ENCODE measurements around the gene TTBK2.

TTBK2 gene

DNA sequence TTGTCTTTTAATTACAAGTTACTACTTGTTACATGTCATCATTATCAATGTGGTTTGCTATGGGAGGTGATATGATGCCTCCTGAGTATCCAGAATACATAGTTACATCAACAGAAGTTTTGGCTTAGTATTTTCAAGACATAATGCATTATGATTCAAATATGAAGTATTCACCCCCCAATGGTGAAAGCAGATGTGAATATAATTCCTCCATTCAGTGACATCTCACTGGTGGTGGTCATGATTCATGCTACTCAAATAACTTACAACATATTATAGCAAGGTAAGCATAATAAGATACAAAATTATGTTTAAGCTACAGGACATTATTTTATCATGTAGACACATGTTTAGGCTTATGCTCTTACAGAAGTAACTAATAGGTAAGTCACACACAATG is 34.9 kb upstream of the TTBK2 start (continued):
- TF ChIP-seq ZEB2 (tag by site-specific recombination; IDR thresholded peaks at IDR 0.05) (no peak), ZNF366 (tag by site-specific recombination; conservative IDR thresholded peaks at IDR 0.05) (no peak), ZNF660 (tag by site-specific recombination; IDR thresholded peaks at IDR 0.05) (no peak), BCL11A (tag by site-specific recombination; IDR thresholded peaks at IDR 0.05; ENCODE audit: low read depth) (no peak), ZBTB48 (tag by site-specific recombination; IDR thresholded peaks at IDR 0.05) (no peak), TRIM28 (IDR thresholded peaks at IDR 0.05; ENCODE audit: borderline replicate concordance, low read length) (no peak), ZNF202 (tag by site-specific recombination; IDR thresholded peaks at IDR 0.05; ENCODE audit: borderline replicate concordance) (no peak)
- TF ChIP-seq, protein P1, sequence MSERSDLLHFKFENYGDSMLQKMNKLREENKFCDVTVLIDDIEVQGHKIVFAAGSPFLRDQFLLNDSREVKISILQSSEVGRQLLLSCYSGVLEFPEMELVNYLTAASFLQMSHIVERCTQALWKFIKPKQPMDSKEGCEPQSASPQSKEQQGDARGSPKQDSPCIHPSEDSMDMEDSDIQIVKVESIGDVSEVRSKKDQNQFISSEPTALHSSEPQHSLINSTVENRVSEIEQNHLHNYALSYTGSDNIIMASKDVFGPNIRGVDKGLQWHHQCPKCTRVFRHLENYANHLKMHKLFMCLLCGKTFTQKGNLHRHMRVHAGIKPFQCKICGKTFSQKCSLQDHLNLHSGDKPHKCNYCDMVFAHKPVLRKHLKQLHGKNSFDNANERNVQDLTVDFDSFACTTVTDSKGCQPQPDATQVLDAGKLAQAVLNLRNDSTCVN (tag by site-specific recombination; optimal IDR thresholded peaks at IDR 0.05), result no peak
- TF ChIP-seq, protein P2, sequence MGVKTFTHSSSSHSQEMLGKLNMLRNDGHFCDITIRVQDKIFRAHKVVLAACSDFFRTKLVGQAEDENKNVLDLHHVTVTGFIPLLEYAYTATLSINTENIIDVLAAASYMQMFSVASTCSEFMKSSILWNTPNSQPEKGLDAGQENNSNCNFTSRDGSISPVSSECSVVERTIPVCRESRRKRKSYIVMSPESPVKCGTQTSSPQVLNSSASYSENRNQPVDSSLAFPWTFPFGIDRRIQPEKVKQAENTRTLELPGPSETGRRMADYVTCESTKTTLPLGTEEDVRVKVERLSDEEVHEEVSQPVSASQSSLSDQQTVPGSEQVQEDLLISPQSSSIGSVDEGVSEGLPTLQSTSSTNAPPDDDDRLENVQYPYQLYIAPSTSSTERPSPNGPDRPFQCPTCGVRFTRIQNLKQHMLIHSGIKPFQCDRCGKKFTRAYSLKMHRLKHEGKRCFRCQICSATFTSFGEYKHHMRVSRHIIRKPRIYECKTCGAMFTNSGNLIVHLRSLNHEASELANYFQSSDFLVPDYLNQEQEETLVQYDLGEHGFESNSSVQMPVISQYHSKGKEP (tag by site-specific recombination; IDR thresholded peaks at IDR 0.05), result no peak
- TF ChIP-seq, protein P3, sequence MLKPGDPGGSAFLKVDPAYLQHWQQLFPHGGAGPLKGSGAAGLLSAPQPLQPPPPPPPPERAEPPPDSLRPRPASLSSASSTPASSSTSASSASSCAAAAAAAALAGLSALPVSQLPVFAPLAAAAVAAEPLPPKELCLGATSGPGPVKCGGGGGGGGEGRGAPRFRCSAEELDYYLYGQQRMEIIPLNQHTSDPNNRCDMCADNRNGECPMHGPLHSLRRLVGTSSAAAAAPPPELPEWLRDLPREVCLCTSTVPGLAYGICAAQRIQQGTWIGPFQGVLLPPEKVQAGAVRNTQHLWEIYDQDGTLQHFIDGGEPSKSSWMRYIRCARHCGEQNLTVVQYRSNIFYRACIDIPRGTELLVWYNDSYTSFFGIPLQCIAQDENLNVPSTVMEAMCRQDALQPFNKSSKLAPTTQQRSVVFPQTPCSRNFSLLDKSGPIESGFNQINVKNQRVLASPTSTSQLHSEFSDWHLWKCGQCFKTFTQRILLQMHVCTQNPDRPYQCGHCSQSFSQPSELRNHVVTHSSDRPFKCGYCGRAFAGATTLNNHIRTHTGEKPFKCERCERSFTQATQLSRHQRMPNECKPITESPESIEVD (tag by site-specific recombination; IDR thresholded peaks at IDR 0.05), result no peak

DNA sequence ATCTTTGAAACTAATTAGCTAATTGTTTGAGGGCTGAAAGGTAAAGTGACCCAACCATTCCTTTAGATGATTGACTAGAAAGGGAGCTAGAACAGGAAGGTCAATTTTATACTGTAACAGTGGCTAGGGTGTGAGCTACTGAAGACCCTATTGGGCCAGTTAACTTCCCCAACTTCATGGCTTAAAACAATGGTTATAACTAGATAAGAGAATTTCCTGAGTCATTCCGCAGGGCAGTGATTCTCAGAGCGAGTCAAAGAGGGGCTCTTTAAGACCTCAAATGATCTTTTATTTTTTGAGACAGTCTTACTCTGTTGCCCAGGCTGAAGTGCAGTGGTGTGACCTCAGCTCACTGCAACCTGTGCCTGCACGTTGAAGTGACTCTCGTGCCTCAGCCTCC is 33.7 kb upstream of the TTBK2 start:
- H3K4me1 ChIP-seq (ENCODE audit: control insufficient read depth, insufficient read depth, low read length), result no peaks in the 10 kb centered on the region
- H3K4me3 ChIP-seq (ENCODE audit: low read depth, low read length), result no peak overlapping the region
- ChIA-PET CTCF (no interaction called here), POLR2A (no interaction called here)
- no peak overlapping the region for H3K27ac ChIP-seq (ENCODE audit: extremely low read depth, low read depth, low read length)
- TF ChIP-seq ZNF561 (tag by site-specific recombination; IDR thresholded peaks at IDR 0.05; ENCODE audit: borderline replicate concordance) (no peak), ZNF169 (tag by site-specific recombination; IDR thresholded peaks at IDR 0.05) (no peak), GLI4 (tag by site-specific recombination; IDR thresholded peaks at IDR 0.05) (no peak), ZNF776 (tag by site-specific recombination; IDR thresholded peaks at IDR 0.05; ENCODE audit: borderline replicate concordance) (no peak), ZNF560 (tag by site-specific recombination; IDR thresholded peaks at IDR 0.05; ENCODE audit: borderline replicate concordance) (no peak), ZNF311 (tag by site-specific recombination; IDR thresholded peaks at IDR 0.05; ENCODE audit: borderline replicate concordance) (no peak)
- TF ChIP-seq, protein P4, sequence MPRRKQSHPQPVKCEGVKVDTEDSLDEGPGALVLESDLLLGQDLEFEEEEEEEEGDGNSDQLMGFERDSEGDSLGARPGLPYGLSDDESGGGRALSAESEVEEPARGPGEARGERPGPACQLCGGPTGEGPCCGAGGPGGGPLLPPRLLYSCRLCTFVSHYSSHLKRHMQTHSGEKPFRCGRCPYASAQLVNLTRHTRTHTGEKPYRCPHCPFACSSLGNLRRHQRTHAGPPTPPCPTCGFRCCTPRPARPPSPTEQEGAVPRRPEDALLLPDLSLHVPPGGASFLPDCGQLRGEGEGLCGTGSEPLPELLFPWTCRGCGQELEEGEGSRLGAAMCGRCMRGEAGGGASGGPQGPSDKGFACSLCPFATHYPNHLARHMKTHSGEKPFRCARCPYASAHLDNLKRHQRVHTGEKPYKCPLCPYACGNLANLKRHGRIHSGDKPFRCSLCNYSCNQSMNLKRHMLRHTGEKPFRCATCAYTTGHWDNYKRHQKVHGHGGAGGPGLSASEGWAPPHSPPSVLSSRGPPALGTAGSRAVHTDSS (tag by site-specific recombination; IDR thresholded peaks at IDR 0.05), result no peak
- TF ChIP-seq, protein P5, sequence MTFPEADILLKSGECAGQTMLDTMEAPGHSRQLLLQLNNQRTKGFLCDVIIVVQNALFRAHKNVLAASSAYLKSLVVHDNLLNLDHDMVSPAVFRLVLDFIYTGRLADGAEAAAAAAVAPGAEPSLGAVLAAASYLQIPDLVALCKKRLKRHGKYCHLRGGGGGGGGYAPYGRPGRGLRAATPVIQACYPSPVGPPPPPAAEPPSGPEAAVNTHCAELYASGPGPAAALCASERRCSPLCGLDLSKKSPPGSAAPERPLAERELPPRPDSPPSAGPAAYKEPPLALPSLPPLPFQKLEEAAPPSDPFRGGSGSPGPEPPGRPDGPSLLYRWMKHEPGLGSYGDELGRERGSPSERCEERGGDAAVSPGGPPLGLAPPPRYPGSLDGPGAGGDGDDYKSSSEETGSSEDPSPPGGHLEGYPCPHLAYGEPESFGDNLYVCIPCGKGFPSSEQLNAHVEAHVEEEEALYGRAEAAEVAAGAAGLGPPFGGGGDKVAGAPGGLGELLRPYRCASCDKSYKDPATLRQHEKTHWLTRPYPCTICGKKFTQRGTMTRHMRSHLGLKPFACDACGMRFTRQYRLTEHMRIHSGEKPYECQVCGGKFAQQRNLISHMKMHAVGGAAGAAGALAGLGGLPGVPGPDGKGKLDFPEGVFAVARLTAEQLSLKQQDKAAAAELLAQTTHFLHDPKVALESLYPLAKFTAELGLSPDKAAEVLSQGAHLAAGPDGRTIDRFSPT (tag by site-specific recombination; IDR thresholded peaks at IDR 0.05), result no peak
- TF ChIP-seq, protein P6, sequence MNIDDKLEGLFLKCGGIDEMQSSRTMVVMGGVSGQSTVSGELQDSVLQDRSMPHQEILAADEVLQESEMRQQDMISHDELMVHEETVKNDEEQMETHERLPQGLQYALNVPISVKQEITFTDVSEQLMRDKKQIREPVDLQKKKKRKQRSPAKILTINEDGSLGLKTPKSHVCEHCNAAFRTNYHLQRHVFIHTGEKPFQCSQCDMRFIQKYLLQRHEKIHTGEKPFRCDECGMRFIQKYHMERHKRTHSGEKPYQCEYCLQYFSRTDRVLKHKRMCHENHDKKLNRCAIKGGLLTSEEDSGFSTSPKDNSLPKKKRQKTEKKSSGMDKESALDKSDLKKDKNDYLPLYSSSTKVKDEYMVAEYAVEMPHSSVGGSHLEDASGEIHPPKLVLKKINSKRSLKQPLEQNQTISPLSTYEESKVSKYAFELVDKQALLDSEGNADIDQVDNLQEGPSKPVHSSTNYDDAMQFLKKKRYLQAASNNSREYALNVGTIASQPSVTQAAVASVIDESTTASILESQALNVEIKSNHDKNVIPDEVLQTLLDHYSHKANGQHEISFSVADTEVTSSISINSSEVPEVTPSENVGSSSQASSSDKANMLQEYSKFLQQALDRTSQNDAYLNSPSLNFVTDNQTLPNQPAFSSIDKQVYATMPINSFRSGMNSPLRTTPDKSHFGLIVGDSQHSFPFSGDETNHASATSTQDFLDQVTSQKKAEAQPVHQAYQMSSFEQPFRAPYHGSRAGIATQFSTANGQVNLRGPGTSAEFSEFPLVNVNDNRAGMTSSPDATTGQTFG (tag by site-specific recombination; IDR thresholded peaks at IDR 0.05; ENCODE audit: borderline replicate concordance), result no peak
- TF ChIP-seq, protein P7, sequence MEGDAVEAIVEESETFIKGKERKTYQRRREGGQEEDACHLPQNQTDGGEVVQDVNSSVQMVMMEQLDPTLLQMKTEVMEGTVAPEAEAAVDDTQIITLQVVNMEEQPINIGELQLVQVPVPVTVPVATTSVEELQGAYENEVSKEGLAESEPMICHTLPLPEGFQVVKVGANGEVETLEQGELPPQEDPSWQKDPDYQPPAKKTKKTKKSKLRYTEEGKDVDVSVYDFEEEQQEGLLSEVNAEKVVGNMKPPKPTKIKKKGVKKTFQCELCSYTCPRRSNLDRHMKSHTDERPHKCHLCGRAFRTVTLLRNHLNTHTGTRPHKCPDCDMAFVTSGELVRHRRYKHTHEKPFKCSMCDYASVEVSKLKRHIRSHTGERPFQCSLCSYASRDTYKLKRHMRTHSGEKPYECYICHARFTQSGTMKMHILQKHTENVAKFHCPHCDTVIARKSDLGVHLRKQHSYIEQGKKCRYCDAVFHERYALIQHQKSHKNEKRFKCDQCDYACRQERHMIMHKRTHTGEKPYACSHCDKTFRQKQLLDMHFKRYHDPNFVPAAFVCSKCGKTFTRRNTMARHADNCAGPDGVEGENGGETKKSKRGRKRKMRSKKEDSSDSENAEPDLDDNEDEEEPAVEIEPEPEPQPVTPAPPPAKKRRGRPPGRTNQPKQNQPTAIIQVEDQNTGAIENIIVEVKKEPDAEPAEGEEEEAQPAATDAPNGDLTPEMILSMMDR (tag by site-specific recombination; IDR thresholded peaks at IDR 0.05), result no peak
- H3K36me3 ChIP-seq (ENCODE audit: control insufficient read depth in 2 of 2, insufficient read depth in 1 of 2, low read length in 2 of 2), result peaks cover 13 to 64% of the 10 kb centered on the region in 2 experiments
- no peaks in the 10 kb centered on the region for H3K9me3 ChIP-seq (ENCODE audit: control insufficient read depth, insufficient read depth, low read depth, low read length)

Measured in HEK293 (cell line).